Caki2 (cell line): Measurements from ENCODE around the gene PPP2R3B. TPM values are rescaled to one million over a fixed set of nuclear protein-coding genes. Genes with fewer than 3 reads are reported as not detected.
"Not testable (repeated sequence)": the region's sequence is repeated elsewhere in the genome, so short reads cannot be mapped to it uniquely, and the experiment has no call there.

Experiments used
- DNase-seq: peaks from one replicate; pipeline ENCODE4 v3.0.0-alpha.2; 2015; ENCODE audit warnings: low read depth
- in situ Hi-C: cut with HindIII; loops from 2 replicates; pipeline ENCODE4 v1.10.0; 2016; ENCODE audit warnings: low sequenced_read_pairs, low pct_unique_long_range_greater_than_20kb, mixed read lengths
- total RNA-seq: library from RNA; depleted of rRNA; stranded (reverse); fragments of >200 nt; shearing (Covaris generic); gene quantifications from 2 replicates; pipeline ENCODE4 v1.2.3, GENCODE V29; 2014; ENCODE audit warnings: low replicate concordance

PPP2R3B gene
- total RNA-seq, 1 experiment from 2014 or later: 16.3 TPM

DNA sequence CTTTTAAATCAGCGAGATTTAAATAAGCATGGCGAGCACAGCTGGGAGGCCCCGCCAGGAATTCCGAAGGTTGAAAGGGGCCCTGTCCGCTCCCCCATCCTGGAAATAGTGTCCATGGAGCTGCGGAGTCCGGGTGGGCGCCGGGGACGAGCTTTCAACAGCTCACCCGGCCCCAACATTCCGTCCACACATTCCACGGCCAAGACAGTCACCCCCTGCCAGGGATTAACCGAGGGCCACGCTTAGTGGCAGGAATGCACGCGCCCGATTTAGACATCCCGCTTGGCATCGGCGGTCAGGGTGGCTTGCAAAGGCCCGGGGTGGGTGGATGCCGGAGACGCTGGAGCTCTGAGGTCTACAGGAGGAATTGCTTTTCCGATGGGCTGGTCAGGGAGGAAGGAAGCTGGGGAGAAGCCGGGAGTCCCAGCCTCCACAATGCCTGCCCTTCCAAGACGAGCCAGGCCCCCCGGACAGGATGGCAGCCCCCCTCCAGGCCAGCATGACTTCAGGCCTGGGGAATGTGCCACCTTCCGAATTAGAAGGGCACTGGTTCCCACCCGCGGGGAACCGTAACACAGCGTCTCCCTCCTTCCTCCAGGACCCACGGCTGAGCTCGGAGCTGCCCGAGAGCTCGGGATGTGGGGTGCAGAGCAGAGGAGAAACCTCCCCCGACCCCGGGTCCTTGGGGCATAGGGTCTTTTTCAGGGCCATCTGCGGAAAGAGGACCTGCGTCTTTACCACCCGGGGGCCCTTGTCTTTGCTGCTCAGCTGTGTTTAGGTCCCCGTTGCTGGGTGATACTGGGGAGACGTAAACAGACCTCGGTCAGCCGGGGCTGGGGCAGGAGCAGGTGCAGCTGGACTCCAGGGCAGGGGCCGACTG lies 26.9 kb upstream of the PPP2R3B start:
- in situ Hi-C loops: no loop called here
- no peak for DNase-seq

DNA sequence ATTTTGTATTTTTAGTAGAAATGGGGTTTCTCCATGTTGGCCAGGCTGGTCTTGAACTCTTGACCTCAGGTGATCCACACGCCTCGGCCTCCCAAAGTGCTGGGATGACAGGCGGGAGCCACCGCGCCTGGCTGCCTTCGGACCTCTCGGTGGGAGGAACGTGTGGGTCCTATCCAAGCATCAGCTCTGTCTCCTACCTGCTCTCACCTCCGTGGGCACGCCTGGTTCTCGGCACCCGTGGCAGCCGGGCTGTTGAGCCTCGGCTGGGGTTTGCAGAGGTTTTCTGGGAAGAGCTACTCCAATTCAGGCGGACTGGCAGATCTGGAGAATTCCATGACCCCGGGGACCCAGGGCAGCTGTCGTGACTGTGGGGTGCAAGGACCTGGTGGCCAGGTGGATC lies 23.6 kb upstream of the PPP2R3B start:
- in situ Hi-C loops: no loop called here
- no peak for DNase-seq

DNA sequence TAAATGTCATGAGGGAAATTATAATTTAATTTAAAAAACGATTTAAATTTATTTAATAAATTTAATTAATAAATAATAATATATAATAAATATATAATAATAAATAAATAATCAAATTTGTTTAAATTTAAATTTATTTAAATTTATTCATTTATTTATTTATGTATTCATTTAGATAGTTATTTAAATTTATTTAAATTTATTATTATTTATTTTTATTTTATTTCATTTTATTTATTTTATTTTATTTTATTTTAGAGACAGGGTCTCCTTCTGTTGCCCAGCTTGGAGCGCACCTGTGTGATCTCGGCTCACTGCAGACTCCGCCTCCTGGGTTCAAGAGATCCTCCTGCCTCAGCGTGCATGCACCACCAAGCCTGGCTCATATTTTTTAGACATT lies 18.4 kb upstream of the PPP2R3B start:
- no peak for DNase-seq
- in situ Hi-C loops: no loop called here

DNA sequence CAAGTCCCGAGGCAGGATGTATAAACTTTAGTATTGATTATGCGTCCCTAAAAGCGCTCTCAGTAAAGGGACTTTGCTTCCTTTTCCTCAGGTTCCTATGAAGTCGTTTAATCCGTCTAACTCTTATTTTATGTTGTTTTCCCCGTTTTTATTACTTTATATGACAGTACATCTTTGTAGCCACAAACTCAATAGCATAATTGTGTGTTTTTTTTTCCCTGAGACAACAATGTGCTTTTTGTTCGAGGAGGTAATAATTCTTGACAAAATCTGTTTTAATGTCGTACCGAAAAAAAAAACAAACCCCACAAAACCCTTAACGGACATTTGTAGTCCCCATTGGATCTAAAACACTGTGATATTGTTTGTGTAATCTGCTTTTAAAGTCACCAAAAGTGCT lies 17.9 kb upstream of the PPP2R3B start:
- in situ Hi-C loops: no loop called here
- no peak for DNase-seq

DNA sequence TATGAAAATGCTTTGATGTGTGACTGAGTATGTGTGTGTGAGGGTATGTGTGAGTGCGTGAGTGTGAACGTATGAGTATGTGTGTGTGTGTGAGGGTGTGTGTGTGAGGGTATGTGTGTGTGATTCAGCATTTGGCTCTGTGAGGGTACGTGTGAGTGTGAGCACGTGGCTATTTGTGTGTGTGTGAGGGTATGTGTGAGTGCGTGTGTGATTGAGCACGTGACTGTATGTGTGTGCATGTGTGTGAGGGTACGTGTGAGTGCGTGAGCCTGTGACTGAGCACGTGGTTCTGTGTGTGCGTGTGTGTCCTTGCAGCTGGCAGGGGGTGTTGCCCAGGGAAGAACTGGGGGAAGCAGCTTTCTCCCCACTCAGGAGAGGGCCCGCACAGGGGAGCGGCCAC lies 16.1 kb upstream of the PPP2R3B start:
- DNase-seq: no peak
- in situ Hi-C loops: no loop called here

DNA sequence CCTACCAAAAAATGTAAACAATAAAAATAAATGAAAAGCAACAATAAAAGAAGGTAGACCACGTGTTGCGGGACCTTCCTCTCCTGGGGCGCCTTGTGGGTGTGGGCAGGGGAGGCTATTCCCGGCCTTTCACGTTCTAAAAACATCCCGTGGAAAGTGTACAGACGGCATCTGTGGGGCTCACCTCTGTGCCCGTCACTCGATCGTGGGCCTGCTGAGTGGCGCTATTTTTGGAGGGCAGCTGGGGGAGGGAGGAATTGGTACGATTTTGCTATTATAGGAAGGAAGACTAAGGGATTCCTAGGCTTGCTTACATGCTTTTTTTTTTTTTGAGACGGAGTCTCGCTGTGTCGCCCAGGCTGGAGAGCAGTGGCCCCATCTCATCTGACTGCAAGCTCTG lies 13.6 kb upstream of the PPP2R3B start:
- in situ Hi-C loops: no loop called here
- DNase-seq: no peak

DNA sequence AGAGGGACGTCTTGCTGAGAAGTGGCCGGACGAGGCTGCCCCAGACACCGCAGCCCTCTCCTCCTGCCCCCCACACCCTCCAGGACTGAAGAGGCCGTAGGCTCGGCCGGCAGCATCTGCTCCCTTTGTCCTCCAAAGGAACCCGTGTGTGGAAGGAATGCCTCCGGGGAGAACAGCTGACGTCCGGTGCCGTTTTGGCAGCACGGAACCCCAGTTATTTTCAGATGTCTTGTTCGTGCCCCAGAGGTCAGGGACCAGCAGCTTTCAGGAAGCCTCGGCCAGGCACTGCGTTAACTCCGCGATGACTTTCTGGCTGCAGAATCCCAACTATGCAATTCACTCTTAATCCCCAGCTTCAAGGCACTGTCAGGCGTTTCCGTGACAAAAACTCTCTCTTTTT lies 10.9 kb upstream of the PPP2R3B start:
- DNase-seq: no peak
- in situ Hi-C loops: no loop called here

DNA sequence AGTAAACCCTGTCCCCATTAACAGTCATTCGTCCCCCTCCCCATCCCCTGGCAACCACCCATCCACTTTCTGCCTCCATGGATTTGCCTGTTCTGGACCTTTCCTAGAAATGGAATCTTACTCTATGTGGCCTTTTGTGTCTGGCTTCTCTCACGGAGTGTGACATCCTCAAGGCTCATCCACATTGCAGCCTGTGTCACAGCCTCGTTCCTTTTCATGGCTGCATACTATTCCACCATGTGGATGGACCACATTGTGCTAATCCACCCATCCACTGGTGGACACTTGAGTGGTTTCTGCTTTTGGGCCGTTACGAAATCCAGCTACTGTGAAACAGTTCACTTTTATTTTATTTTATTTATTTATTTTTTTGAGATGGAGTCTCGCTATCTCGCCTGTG lies 8.1 kb upstream of the PPP2R3B start:
- in situ Hi-C loops: no loop called here
- no peak for DNase-seq

DNA sequence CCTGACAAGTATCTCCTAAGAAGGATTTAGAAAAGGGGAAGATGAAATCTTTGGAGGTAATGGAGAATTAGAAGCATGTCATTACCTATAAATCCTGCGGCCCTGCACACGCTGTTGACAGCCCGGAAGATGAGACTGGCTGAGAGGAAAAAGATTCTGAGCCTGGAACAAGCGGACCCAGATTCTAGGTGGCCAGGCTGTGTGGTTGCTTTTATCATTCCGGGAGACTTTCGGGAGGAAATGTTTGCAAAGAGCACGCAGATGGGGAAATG lies 5.8 kb upstream of the PPP2R3B start:
- DNase-seq: no peak
- in situ Hi-C loops: no loop called here

DNA sequence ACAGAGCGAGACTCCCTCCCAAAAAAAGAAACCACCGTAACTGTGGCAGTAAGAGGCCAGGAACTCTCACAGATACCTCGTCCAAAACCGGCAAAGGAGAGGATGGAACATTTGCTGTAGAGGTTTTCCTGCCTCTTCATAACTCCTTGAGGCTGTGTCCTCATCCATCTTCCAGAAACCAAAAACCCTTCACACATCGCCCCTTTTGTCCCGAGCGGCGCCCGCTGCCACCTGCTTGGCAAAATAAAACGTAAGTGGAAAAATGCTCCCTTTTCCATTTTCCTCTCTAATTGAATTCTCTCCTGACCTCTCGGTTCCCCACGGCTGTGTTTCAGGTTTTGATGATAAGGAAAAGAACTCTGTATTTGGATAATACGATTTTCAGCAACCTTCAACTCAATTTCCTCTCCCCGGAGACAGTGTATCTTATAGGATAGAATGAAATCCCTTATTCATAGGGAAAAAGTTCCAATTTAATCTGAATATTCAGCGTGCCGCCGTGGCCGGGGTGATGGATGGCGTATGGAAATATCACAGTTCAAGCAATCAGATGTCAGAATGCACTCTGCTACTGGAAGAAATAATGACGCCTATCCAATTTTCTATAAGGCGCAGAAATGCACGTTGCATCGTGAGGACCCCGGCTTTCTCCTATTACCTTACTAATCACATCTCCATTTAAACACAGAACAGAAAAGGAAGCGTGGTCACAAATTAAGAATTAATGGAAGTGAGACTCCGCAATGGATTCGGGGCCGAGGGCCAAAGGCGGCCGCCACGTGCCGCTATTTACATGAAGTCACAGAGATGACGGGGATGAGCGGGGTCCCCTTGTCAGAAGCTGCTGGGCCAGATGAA lies 5.2 kb upstream of the PPP2R3B start:
- in situ Hi-C loops: no loop called here

DNA sequence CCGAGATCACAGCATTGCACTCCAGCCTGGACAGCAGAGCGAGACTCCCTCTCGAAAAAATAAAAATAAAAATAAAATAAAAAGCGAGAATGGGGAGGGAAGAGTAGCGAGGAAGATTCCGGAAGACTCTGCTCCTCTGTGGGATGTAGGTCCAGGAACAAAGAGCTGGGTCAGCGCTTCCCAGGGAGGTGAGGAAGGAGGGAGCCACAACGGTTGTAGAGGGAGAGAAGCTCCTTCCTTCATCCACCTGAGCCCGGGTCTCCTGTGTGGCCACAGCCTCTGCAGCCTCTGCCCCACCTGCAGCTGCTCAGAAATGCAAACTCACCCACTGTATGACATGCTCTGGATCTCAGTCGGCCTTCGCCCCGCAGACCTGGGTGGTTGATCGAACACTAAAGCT lies 3.8 kb upstream of the PPP2R3B start:
- no peak for DNase-seq
- in situ Hi-C loops: no loop called here

More for the DNA sequence above, 5.2 kb upstream of the PPP2R3B start:
- no peak for DNase-seq

DNA sequence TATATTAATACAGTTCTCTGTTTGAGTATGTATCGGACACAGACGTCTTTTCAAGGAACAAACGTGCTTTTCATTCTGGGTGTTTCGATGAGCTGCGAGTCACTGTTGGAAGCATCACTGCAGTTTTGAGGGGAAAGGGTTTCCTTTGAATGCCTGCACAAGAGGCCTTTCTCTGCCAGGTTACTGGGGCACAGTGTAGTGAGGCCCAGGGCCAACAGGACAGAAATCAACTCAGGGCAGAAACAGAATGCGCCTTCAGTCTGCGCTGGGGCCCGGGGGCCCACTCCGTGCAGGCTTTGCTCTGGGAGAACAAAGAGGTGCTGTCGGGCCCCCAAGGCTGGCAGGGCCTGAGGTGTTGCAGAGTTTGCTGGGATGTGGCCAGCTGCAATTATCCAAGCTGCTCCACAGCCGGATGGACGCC lies 2.3 kb upstream of the PPP2R3B start:
- no peak for DNase-seq
- in situ Hi-C loops: no loop called here

DNA sequence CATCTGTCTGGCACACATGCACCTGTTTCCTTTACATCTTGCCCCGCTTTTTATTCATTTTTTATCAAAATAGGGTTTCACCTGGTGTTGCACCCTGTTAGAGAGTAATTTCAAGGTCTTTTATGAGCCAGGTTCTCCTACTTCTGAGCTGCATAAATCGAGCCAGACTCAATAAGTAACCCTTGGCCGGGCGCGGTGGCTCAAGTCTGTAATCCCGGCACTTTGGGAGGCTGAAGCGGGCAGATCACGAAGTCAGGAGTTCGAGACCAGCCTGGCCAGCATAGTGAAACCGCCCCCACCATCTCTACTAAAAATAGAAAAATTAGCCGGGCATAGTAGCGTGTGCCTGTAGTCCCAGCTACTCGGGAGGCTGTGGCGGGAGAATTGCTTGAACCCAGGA lies 1.0 kb upstream of the PPP2R3B start:
- in situ Hi-C loops: no loop called here
- no peak for DNase-seq

DNA sequence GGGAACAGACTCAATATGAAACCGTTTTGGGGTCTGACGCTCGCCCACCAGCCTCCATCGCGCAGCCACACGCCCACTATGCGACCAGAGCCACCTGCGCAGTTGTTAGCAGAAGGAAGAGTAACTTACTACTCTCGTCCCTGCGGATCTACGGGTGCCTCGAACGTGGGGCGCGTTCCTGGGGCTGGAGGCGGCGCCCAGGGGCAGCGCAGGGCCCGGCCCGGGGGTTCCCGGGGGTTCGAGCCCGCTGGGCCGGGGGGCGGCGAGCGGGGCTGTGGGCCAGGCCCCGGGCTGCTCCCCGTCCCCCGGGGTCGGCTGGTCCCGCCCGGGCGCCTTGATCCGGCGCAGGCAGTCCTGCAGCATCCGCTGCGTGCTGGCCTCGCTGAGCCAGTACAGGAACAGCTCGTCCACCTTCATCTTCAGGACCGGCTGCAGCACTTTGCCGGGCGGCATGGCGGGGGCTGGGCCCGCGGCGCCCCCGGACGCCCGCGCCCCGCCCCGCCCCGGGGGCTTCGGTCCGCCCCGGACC lies 404 bp downstream of the PPP2R3B start:
- in situ Hi-C loops: no loop called here

DNA sequence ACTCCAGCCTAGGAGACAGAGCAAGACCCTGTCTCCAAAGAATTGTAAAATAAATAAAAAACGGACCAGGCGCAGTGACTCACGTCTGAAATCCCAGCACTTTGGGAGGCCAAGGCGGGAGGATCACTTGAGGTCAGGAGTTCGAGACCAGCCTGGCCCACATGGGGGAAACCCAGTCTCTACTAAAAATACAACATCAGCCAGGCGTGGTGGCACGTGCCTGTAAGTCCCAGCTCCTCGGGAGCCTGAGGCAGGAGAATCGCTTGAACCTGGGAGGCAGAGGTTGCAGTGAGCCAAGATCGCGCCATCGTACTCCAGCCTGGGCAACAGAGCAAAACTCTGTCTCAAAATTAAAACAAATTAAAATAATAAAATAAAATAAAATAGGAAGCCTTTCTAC lies 971 bp downstream of the PPP2R3B start:
- DNase-seq, in situ Hi-C loops: not testable (repeated sequence)

More for the DNA sequence above, 404 bp downstream of the PPP2R3B start:
- DNase-seq: no peak

DNA sequence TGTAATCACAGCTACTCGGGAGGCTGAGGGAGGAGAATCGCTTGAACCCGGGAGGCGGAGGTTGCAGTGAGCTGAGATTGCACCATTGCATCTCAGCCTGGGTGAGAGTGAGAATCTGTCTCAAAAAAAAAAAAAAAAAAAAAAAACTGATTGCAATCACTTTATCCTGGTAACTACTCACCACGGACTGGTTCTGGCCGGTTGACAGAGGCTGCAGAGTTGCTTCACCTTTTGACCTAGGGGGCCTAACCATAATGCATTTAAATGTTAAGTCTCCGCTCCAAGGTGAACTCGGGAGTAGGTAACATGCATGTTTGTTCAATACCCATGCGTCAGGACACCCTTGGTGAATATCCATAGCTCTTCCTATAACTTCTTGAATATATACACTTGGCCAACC lies 1.8 kb downstream of the PPP2R3B start:
- in situ Hi-C loops: no loop called here
- no peak for DNase-seq

DNA sequence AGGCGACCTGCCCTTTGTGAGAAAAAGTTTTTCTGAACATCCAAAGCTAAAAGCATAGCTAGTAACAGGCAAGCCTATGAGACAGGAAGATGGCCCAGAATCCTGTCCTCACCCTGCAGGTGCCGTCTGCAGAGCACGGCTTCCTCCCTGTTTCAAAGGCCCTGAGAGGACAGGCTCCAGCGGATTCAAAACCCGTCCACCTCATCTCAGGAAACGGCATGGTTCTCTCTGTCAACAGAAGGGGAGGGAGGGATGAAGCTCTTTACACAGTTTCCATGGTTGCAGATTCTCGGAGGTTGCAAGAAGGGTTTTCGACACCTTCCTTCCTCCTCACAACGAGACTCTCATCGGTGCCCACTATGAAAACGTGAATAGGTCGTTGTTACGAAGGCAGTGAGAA lies 8.3 kb downstream of the PPP2R3B start:
- in situ Hi-C loops: no loop called here
- DNase-seq: no peak

DNA sequence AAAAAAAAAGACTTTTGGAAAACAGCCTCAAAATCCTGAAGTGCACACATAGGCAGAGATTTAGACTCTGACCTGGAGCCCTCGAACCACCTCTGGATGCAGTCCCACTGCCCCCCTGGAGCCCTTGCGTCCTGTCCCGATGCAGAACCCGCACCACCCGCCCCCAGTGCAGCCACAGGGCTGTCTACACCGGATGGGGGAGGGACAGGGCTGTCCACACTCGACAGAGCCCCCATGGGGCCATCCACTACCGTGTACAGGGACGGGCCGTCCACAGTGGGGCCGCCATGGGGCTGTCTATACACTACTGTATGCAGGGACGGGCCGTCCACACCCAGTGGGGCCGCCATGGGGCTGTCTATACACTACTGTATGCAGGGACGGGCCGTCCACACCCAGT lies 10.5 kb downstream of the PPP2R3B start:
- in situ Hi-C loops: not testable (repeated sequence)

More for the DNA sequence above, 10.5 kb downstream of the PPP2R3B start:
- DNase-seq: not testable (repeated sequence)
